HepG2 (cell line): ENCODE results near the gene C1orf35. TPM values are rescaled to one million over a fixed set of nuclear protein-coding genes. Genes with fewer than 3 reads are reported as not detected.

ENCODE experiments used
- FOXJ3 ChIP-seq: sonication (generic); formaldehyde crosslinking; IDR thresholded peaks from 2 replicates; pipeline ENCODE4 v1.4.0; 2020; ENCODE audit warnings: missing genetic modification reagents, mild to moderate bottlenecking, borderline replicate concordance
- GFI1 ChIP-seq: sonication (generic); formaldehyde crosslinking; IDR thresholded peaks from 2 replicates; pipeline ENCODE4 v1.5.0; 2020; ENCODE audit warnings: missing genetic modification reagents, mild to moderate bottlenecking, borderline replicate concordance
- HES4 ChIP-seq: sonication (generic); formaldehyde crosslinking; IDR thresholded peaks from 2 replicates; pipeline ENCODE4 v1.9.0; 2021; ENCODE audit warnings: mild to moderate bottlenecking, missing genetic modification reagents, borderline replicate concordance
- KDM4B ChIP-seq: sonication (generic); formaldehyde crosslinking; IDR thresholded peaks from 2 replicates; pipeline ENCODE4 v1.4.0; 2020; ENCODE audit warnings: missing genetic modification reagents
- KDM5B ChIP-seq: sonication (generic); formaldehyde crosslinking; IDR thresholded peaks from 2 replicates; pipeline ENCODE4 v1.4.0; 2020; ENCODE audit warnings: missing genetic modification reagents, mild to moderate bottlenecking, borderline replicate concordance
- KLF6 ChIP-seq: IDR thresholded peaks from 2 replicates; pipeline ENCODE4 v1.8.0; 2016; ENCODE audit warnings: missing biosample characterization, missing genetic modification reagents
- MTA3 ChIP-seq: sonication (generic); formaldehyde crosslinking; IDR thresholded peaks from 2 replicates; pipeline ENCODE4 v1.4.0; 2020; ENCODE audit warnings: missing genetic modification reagents
- MYNN ChIP-seq: sonication (generic); formaldehyde crosslinking; IDR thresholded peaks from 2 replicates; pipeline ENCODE4 v1.4.0; 2020; ENCODE audit warnings: mild to moderate bottlenecking, low read depth, missing genetic modification reagents
- POLR2A ChIP-seq, 2 experiments: IDR thresholded peaks; 2 replicates each; pipeline ENCODE4 v1.6.1; 2011; ENCODE audit warnings: low read depth in 2 of 2, low read length in 2 of 2, mild to moderate bottlenecking in 1 of 2, moderate library complexity in 1 of 2; ENCODE audit not compliant: insufficient read depth in 1 of 2
- SKI ChIP-seq: fragments of 450-650 bp; IDR thresholded peaks from one replicate; pipeline ENCODE4 v1.6.1; 2018; ENCODE audit warnings: mild to moderate bottlenecking; ENCODE audit not compliant: partially characterized antibody
- SRSF4 ChIP-seq: fragments of 200-400 bp; formaldehyde crosslinking; IDR thresholded peaks from one replicate; pipeline ENCODE4 v1.6.1; 2018; ENCODE audit warnings: mild to moderate bottlenecking, low read depth, low read length, moderate library complexity; ENCODE audit not compliant: poor library complexity, severe bottlenecking
- TCF7 ChIP-seq: sonication (generic); IDR thresholded peaks from 2 replicates; pipeline ENCODE4 v1.6.1; 2016; ENCODE audit warnings: antibody characterized with exemption, low read depth
- TGIF2 ChIP-seq: IDR thresholded peaks from 2 replicates; pipeline ENCODE4 v1.6.1; 2016; ENCODE audit warnings: control low read depth, missing compliant biosample characterization
- UBTF ChIP-seq: sonication (generic); formaldehyde crosslinking; IDR thresholded peaks from 2 replicates; pipeline ENCODE4 v1.4.0; 2020; ENCODE audit warnings: mild to moderate bottlenecking, missing genetic modification reagents
- ZFP82 ChIP-seq: sonication (generic); formaldehyde crosslinking; IDR thresholded peaks from 2 replicates; pipeline ENCODE4 v1.5.1; 2020; ENCODE audit warnings: mild to moderate bottlenecking, missing genetic modification reagents, borderline replicate concordance
- ZNF124 ChIP-seq: sonication (generic); formaldehyde crosslinking; IDR thresholded peaks from 2 replicates; pipeline ENCODE4 v1.4.0; 2020; ENCODE audit warnings: missing genetic modification reagents
- ZNF589 ChIP-seq: sonication (generic); formaldehyde crosslinking; conservative IDR thresholded peaks from 2 replicates; pipeline ENCODE4 v1.8.0; 2022; ENCODE audit warnings: mild to moderate bottlenecking, moderate library complexity, missing genetic modification reagents
- ZNF619 ChIP-seq: sonication (generic); formaldehyde crosslinking; IDR thresholded peaks from 2 replicates; pipeline ENCODE4 v1.4.0; 2020; ENCODE audit warnings: mild to moderate bottlenecking, missing genetic modification reagents
- ZNF83 ChIP-seq: sonication (generic); formaldehyde crosslinking; IDR thresholded peaks from 2 replicates; pipeline ENCODE4 v1.4.0; 2020; ENCODE audit warnings: missing genetic modification reagents, mild to moderate bottlenecking, borderline replicate concordance
- ZNF879 ChIP-seq: sonication (generic); formaldehyde crosslinking; IDR thresholded peaks from 2 replicates; pipeline ENCODE4 v1.8.1; 2023; ENCODE audit warnings: missing genetic modification reagents
- polyA plus RNA-seq, 8 experiments: library from polyadenylated mRNA; depleted of rRNA in 3 of 8; stranded (reverse) in 7 of 8; unstranded in 1 of 8; fragments of >200 nt; fragmentation: Illumina TruSeq in 4 of 8; extraction: Trizol in 4 of 8; gene quantifications; 2 replicates each; pipeline versions ENCODE4 v1.2.1 to v1.2.3, GENCODE V29; 2011 to 2016; ENCODE audit warnings: low read depth in 4 of 8, missing spikeins in 1 of 8, mixed read lengths in 1 of 8; ENCODE audit not compliant: insufficient read depth in 1 of 8
- total RNA-seq, 5 experiments: library from RNA; depleted of rRNA; stranded (reverse); fragments of >200 nt; fragmentation: Illumina TruSeq; extraction: Trizol; gene quantifications; 2 replicates each; pipeline ENCODE4 v1.2.3, GENCODE V29; 2016; ENCODE audit warnings: low read depth in 1 of 5
- TF ChIP-seq, protein P1 (sequence below): sonication (generic); formaldehyde crosslinking; IDR thresholded peaks from 2 replicates; pipeline ENCODE4 v1.8.0; 2023; ENCODE audit warnings: mild to moderate bottlenecking, missing genetic modification reagents
- TF ChIP-seq, protein P2 (sequence below): sonication (generic); formaldehyde crosslinking; conservative IDR thresholded peaks from 2 replicates; pipeline ENCODE4 v1.4.0; 2020; ENCODE audit warnings: missing genetic modification reagents
- TF ChIP-seq, protein P3 (sequence below): sonication (generic); formaldehyde crosslinking; IDR thresholded peaks from 2 replicates; pipeline ENCODE4 v1.9.0; 2021; ENCODE audit warnings: missing genetic modification reagents, borderline replicate concordance

The C1orf35 gene
- total and polyA plus RNA-seq, 2 of the 13 experiments (the other 11 are each of a cell fraction or from before 2014, with no cell fraction given): 8.1 to 19.3 TPM

- TF ChIP-seq, protein P1, sequence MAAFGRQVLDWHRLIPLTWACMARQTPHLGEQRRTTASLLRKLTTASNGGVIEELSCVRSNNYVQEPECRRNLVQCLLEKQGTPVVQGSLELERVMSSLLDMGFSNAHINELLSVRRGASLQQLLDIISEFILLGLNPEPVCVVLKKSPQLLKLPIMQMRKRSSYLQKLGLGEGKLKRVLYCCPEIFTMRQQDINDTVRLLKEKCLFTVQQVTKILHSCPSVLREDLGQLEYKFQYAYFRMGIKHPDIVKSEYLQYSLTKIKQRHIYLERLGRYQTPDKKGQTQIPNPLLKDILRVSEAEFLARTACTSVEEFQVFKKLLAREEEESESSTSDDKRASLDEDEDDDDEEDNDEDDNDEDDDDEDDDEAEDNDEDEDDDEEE: 0 out of 2 replicates have a peak, but pooled peaks have one; percentile 2
- TF ChIP-seq ZNF83 (no peak), ZNF124 (CRISPR knock-in tag) (peak; percentile 51; the same call in 1 of the 2 replicates), ZNF589 (CRISPR knock-in tag) (peak; percentile 85; the same call in 1 of the 2 replicates), FOXJ3 (0 out of 2 replicates have a peak, but pooled peaks have one; percentile 11), ZNF879 (CRISPR knock-in tag) (0 out of 2 replicates have a peak, but pooled peaks have one; percentile 70), ZFP82 (peak; percentile 99), KDM4B (no peak; the same call in 1 of the 2 replicates), POLR2A (IDR thresholded peaks at IDR 0.05; ENCODE audit: insufficient read depth in 1 of 2, low read depth in 2 of 2, low read length in 2 of 2) (peak in 1 of 2 experiments; percentile 95; a peak in 2 of 4 replicates), ZNF619 (CRISPR knock-in tag) (peak; percentile 97), KLF6 (CRISPR knock-in tag) (peak; percentile 34; the same call in 1 of the 2 replicates), KDM5B (no peak), SRSF4 (no peak), SKI (no peak), UBTF (CRISPR knock-in tag) (peak; percentile 72), MTA3 (CRISPR knock-in tag) (no peak), GFI1 (CRISPR knock-in tag) (peak; percentile 60; the same call in 1 of the 2 replicates), HES4 (CRISPR knock-in tag) (peak; percentile 73; the same call in 1 of the 2 replicates), TGIF2 (CRISPR knock-in tag) (peak; percentile 84), MYNN (CRISPR knock-in tag) (no peak), TCF7 (no peak)
- TF ChIP-seq, protein P2, sequence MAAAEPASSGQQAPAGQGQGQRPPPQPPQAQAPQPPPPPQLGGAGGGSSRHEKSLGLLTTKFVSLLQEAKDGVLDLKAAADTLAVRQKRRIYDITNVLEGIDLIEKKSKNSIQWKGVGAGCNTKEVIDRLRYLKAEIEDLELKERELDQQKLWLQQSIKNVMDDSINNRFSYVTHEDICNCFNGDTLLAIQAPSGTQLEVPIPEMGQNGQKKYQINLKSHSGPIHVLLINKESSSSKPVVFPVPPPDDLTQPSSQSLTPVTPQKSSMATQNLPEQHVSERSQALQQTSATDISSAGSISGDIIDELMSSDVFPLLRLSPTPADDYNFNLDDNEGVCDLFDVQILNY (CRISPR knock-in tag): no peak
- TF ChIP-seq, protein P3, sequence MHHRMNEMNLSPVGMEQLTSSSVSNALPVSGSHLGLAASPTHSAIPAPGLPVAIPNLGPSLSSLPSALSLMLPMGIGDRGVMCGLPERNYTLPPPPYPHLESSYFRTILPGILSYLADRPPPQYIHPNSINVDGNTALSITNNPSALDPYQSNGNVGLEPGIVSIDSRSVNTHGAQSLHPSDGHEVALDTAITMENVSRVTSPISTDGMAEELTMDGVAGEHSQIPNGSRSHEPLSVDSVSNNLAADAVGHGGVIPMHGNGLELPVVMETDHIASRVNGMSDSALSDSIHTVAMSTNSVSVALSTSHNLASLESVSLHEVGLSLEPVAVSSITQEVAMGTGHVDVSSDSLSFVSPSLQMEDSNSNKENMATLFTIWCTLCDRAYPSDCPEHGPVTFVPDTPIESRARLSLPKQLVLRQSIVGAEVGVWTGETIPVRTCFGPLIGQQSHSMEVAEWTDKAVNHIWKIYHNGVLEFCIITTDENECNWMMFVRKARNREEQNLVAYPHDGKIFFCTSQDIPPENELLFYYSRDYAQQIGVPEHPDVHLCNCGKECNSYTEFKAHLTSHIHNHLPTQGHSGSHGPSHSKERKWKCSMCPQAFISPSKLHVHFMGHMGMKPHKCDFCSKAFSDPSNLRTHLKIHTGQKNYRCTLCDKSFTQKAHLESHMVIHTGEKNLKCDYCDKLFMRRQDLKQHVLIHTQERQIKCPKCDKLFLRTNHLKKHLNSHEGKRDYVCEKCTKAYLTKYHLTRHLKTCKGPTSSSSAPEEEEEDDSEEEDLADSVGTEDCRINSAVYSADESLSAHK (CRISPR knock-in tag): no peak
Observed at GRCh38 chr1:228109073-228109961, 6.2 kb upstream of the C1orf35 start, which contains the start of gene MRPL55 (continued).
